Non-pigmented ciliary epithelial cell (primary cell): ENCODE data around the gene ANP32A.
"Not testable (repeated sequence)": the region's sequence is repeated elsewhere in the genome, so short reads cannot be mapped to it uniquely, and the experiment has no call there.

Source experiments
- DNase-seq: peaks from one replicate; pipeline ENCODE4 v3.0.0-alpha.2; 2010; ENCODE audit warnings: low read depth

ANP32A gene

GRCh38 chr15:68820295-68821189 is at the start of gene ANP32A:
Gene ANP32A (minus strand): TSS chr15:68820895. CDS start chr15:68820751, 144 bp downstream.
- no peak for DNase-seq

- no peak for DNase-seq
Observed at GRCh38 chr15:68868296-68868695, 47.6 kb upstream of the ANP32A start.

GRCh38 chr15:68862415-68862814 is 41.7 kb upstream of the ANP32A start:
- no peak for DNase-seq

GRCh38 chr15:68858666-68859065 is 38.0 kb upstream of the ANP32A start:
- not testable (repeated sequence) for DNase-seq

GRCh38 chr15:68857443-68857842 is 36.7 kb upstream of the ANP32A start:
- not testable (repeated sequence) for DNase-seq

GRCh38 chr15:68852461-68852860 is 31.8 kb upstream of the ANP32A start:
- DNase-seq: no peak

- DNase-seq: no peak
Observed at GRCh38 chr15:68851971-68852370, 31.3 kb upstream of the ANP32A start.

GRCh38 chr15:68849497-68849896 is 28.8 kb upstream of the ANP32A start:
- no peak for DNase-seq

- no peak for DNase-seq
Observed at GRCh38 chr15:68846851-68847439, 26.2 kb upstream of the ANP32A start.

GRCh38 chr15:68844856-68845550 is 24.3 kb upstream of the ANP32A start:
- no peak for DNase-seq

- DNase-seq: no peak
Observed at GRCh38 chr15:68843425-68844311, 23.0 kb upstream of the ANP32A start.

GRCh38 chr15:68842958-68843357 is 22.3 kb upstream of the ANP32A start:
- DNase-seq: no peak

- DNase-seq: no peak
Observed at GRCh38 chr15:68834346-68834745, 13.7 kb upstream of the ANP32A start.

GRCh38 chr15:68833700-68834331 is 13.1 kb upstream of the ANP32A start:
- no peak for DNase-seq

GRCh38 chr15:68830141-68830785 is 9.6 kb upstream of the ANP32A start:
- DNase-seq: no peak

- DNase-seq: no peak
Observed at GRCh38 chr15:68829068-68829467, 8.4 kb upstream of the ANP32A start.

GRCh38 chr15:68823561-68823960 is 2.9 kb upstream of the ANP32A start:
- DNase-seq: no peak

- DNase-seq: no peak
Observed at GRCh38 chr15:68822818-68823217, 2.1 kb upstream of the ANP32A start.

GRCh38 chr15:68821841-68822381 is 1.2 kb upstream of the ANP32A start:
- DNase-seq: no peak

- no peak for DNase-seq
Observed at GRCh38 chr15:68821190-68821840, 620 bp upstream of the ANP32A start.
